Suprapubic skin (tissue), 4 donors: ENCODE measurements around the gene DOLPP1. TPM values are rescaled to one million over a fixed set of nuclear protein-coding genes. Genes with fewer than 3 reads are reported as not detected.

Source experiments
- DNase-seq, 2 donors: peaks; one replicate each; pipeline ENCODE4 v3.0.0-alpha.2; 2019; ENCODE audit warnings: low spot score in 2 of 2
- H3K27ac ChIP-seq: fragments of 200-600 bp; sonication (generic); one replicate; pipeline ENCODE4 v1.5.1; 2019
- H3K27me3 ChIP-seq: fragments of 200-600 bp; sonication (generic); one replicate; pipeline ENCODE4 v1.5.1; 2019
- H3K36me3 ChIP-seq: fragments of 200-600 bp; sonication (generic); one replicate; pipeline ENCODE4 v1.5.1; 2019
- H3K4me1 ChIP-seq: fragments of 200-600 bp; sonication (generic); one replicate; pipeline ENCODE4 v1.5.1; 2019
- H3K4me3 ChIP-seq: fragments of 200-600 bp; sonication (generic); one replicate; pipeline ENCODE4 v1.5.1; 2019; ENCODE audit warnings: mild to moderate bottlenecking
- H3K9me3 ChIP-seq: fragments of 200-600 bp; sonication (generic); one replicate; pipeline ENCODE4 v1.5.1; 2019
- CTCF ChIP-seq, 2 donors: fragments of 200-600 bp in 1 of 2; fragments of 450-650 bp in 1 of 2; sonication (generic) in 1 of 2; IDR thresholded peaks; one replicate each; pipeline ENCODE4 v1.5.1; 2016 to 2019; ENCODE audit warnings: antibody characterized with exemption in 2 of 2, mild to moderate bottlenecking in 1 of 2, moderate library complexity in 1 of 2
- EP300 ChIP-seq: sonication (generic); formaldehyde crosslinking; IDR thresholded peaks from one replicate; pipeline ENCODE4 v1.6.1; 2017; ENCODE audit warnings: antibody characterized with exemption
- POLR2A ChIP-seq, 2 donors: fragments of 450-650 bp; IDR thresholded peaks; one replicate each; pipeline ENCODE4 v1.6.1; 2017; ENCODE audit warnings: antibody characterized with exemption in 2 of 2, mild to moderate bottlenecking in 2 of 2, moderate library complexity in 2 of 2
- POLR2AphosphoS5 ChIP-seq, 3 donors: sonication (generic); formaldehyde crosslinking; IDR thresholded peaks; one replicate each; pipeline ENCODE4 v1.6.1; 2017; ENCODE audit warnings: antibody characterized with exemption in 3 of 3
- WGBS: methylation state at CpG from one replicate; pipeline ENCODE4 v1.1.5; 2018; 5-methylcytosine and 5-hydroxymethylcytosine counted together
- total RNA-seq, 4 donors: library from RNA; depleted of rRNA; stranded (reverse); fragments of >200 nt; gene quantifications; one replicate each; pipeline ENCODE4 v1.1.0, GENCODE V29; 2016

Gene DOLPP1
- total RNA-seq, 4 donors from 2014 or later, result 7.8 to 11.1 (median 9.8) TPM

GRCh38 chr9:129139993-129140396, 59.1 kb downstream of the DOLPP1 start:
- 0% methylated on average over 11 of the region's 11 CpGs for WGBS
- Histone ChIP-seq H3K36me3 (peaks cover 31% of the 10 kb centered on the region), H3K27me3 (no peaks in the 10 kb centered on the region), H3K4me1 (peaks cover 74% of the 10 kb centered on the region), H3K27ac (peak overlapping the region; percentile 100), H3K9me3 (no peaks in the 10 kb centered on the region), H3K4me3 (peak overlapping the region; percentile 48)
- TF ChIP-seq CTCF (IDR thresholded peaks at IDR 0.05) (no peak), POLR2A (IDR thresholded peaks at IDR 0.05) (no peak), POLR2AphosphoS5 (IDR thresholded peaks at IDR 0.05) (peak; percentile 33 to 84 (median 65)), EP300 (no peak)
- DNase-seq, result peak; percentile 96

Other genes with a start within 250 kb of the DOLPP1 start
- gene KYAT1, start 199.2 kb upstream of the DOLPP1 start, total RNA-seq, result 10 to 100 TPM; 10.6 to 17.1 (median 14.6) TPM
- 100 to 1,000 TPM in 3 of 4 donors, 10 to 100 TPM in 1; 77.3 to 127 (median 108) TPM for gene LRRC8A, start 199.0 kb upstream of the DOLPP1 start, total RNA-seq
- gene PHYHD1, start 160.1 kb upstream of the DOLPP1 start, total RNA-seq, result 10 to 100 TPM; 39.1 to 73.5 (median 49.5) TPM
- gene DOLK, start 133.5 kb upstream of the DOLPP1 start, total RNA-seq, result 10 to 100 TPM in 3 of 4 donors, 1 to 10 TPM in 1; 5.2 to 12.7 (median 10.8) TPM
- gene NUP188, start 133.4 kb upstream of the DOLPP1 start, total RNA-seq, result 100 to 1,000 TPM in 1 of 4 donors, 10 to 100 TPM in 3; 53.6 to 104 (median 60.6) TPM
- 100 to 1,000 TPM; 193 to 331 (median 258) TPM for gene SH3GLB2, start 52.8 kb upstream of the DOLPP1 start, total RNA-seq
- 10 to 100 TPM; 28.3 to 44.3 (median 39.7) TPM for gene MIGA2, start 44.5 kb upstream of the DOLPP1 start, total RNA-seq
- gene CRAT, start 29.7 kb downstream of the DOLPP1 start, total RNA-seq, result 100 to 1,000 TPM in 1 of 4 donors, 10 to 100 TPM in 3; 27.4 to 156 (median 42.8) TPM
- 100 to 1,000 TPM in 1 of 4 donors, 10 to 100 TPM in 3; 59.1 to 108 (median 83.8) TPM for gene PTPA, start 30.3 kb downstream of the DOLPP1 start, total RNA-seq
- gene IER5L, start 97.2 kb downstream of the DOLPP1 start, total RNA-seq, result 1 to 10 TPM; 4.3 to 8.2 (median 6.2) TPM